GM10847 (cell line): ENCODE measurements around the gene TXNRD1.

ENCODE experiments used
- POLR2A ChIP-seq: IDR thresholded peaks from 2 replicates; pipeline ENCODE4 v1.6.1; 2011; ENCODE audit not compliant: insufficient read length; ENCODE audit errors: extremely low read depth

Gene TXNRD1

DNA sequence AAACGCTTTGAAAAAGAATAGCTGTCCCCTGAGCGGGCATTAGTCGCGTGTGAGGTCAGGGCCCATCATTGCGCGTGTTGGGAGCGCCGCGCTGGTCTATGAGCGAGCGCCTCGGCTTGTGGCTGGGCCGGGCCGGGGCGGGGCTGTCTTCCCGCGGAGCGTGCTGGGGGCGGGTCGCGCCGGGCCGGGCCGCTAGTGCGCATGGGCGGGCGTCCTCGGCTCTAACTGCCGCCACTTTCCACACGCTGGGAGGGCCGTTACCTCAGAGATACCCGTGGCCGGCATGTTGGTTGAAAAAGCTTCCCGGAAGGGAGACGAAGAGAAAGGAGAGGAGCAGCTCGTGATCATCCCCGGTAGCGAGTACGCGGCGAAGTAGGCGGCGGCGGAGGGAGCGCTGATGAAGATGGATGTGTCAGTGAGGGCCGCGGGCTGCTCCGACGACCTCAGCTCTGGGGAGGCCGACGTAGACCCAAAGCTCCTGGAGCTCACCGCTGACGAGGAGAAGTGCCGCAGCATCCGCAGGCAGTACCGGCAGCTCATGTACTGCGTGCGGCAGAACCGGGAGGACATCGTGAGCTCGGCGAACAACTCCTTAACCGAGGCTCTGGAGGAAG lies 88.1 kb downstream of the TXNRD1 start, which contains the start of gene EID3:
Gene EID3 (plus strand): TSS at position 202 of the 614 bp plus-strand sequence. CDS start 196 bp downstream, at position 398.
- no peak for TF ChIP-seq POLR2A

DNA sequence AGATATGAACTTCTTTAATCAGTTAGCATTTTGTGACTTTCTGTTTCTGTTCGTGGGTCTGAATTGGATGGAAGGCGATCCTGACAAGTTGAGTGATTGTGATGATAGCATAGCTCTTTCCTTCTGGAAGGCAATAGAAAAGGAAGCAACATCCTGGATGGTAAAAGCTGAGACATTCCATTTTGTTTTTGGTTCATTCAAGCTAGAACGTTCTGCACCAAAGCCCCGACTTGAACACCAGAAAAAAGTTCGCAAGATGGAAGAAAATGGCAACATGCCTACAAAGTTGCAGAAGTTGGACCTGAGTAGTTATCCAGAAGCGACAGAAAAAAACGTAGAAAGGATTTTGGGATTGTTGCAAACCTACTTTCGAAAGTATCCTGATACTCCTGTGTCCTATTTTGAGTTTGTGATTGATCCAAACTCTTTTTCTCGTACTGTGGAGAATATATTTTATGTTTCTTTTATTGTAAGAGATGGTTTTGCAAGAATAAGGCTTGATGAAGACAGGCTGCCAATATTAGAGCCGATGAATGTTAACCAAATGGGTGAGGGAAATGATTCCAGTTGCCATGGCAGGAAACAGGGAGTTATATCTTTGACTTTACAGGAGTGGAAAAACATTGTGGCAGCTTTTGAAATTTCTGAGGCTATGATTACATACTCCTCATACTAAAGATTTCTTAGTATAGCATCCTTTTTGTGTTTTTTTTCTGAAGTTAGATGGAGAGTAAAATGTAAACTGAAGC lies 88.9 kb downstream of the TXNRD1 start:
- TF ChIP-seq POLR2A: no peak

DNA sequence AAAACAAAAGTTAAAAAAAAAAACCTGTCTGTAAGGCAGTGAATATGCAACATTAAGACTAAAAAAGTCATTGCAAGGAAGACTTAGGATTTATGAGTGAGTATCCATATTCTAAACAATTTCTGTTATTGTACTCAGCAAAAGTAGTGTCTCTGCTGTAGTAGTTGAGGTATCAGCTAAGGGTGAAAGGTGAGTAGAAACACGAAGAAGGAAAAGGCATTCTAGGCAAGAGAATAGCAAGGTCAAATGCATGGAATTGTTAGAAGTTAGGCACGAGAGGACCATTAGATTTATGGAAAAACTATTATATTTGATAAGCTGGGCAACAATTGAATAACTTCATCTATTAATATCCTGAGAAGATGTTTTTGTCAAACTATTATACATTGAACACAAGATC lies 89.8 kb downstream of the TXNRD1 start:
- no peak for TF ChIP-seq POLR2A

DNA sequence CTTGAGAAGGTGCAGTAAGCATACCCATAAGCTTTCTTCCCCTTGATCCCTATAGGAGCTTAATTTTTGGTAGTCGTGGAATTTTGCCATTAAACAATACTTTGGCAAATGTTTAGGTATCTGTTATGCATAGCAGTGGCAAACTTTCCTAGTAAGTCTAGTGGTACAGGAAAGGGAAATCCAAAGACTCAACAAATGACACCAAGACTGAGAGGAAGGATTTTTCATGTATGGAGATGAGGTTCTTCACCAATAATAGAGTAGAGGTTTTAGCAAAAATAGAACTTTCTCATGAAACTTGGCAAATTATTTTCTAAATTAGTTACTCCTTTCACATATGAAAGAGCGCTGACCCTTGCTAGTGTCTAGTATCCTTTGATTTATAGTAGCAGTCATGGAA lies 90.8 kb downstream of the TXNRD1 start:
- TF ChIP-seq POLR2A: no peak

DNA sequence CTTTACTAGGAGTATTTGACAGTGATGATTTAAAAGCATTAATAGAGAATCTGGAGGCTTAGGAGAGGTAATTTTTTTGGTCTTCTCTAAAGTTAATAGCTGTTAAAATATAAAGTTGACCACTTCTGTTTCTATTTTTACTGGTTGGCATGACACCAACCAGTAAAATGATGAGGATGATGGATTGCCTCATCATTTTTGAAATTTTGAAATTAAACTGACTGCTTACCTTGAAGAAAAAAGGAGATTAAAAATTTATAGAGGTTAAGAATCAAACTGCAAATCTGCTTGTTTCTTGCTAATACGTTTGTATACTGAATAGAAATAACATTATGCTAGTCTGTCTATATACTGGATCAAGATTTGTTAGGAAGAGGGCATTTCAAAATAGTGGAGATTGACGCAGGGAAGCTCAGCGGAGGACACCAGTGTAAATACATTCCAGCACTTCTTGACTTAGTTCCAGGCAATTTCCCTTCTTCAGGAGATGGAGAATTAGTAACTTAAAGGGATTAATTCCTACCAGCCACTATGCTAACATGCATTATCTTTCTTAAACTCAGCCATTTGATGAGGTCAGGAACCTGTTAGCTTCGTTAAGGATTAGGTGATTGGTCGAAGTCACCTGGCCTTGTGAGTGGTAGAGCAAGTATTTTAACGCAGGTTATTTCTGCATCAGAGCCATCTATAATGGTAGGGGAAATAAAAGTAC lies 91.5 kb downstream of the TXNRD1 start:
- TF ChIP-seq POLR2A: no peak

DNA sequence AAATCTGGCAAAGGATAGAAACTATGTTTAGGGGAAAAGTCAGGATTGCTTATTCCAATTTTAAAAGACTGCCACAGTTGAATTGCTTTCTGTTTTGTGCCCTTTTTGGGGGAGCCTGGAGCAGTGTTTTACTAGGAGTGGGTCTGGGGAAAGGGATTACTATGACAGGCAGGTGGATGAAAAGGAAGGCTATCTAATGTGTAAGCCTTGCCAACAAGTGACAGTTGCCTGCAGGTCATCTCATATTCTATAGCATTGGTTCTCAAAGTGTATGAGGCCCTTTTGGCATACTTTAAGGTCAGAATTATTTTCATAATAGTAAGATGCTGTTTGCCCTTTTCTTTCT lies 92.0 kb downstream of the TXNRD1 start:
- TF ChIP-seq POLR2A: no peak

DNA sequence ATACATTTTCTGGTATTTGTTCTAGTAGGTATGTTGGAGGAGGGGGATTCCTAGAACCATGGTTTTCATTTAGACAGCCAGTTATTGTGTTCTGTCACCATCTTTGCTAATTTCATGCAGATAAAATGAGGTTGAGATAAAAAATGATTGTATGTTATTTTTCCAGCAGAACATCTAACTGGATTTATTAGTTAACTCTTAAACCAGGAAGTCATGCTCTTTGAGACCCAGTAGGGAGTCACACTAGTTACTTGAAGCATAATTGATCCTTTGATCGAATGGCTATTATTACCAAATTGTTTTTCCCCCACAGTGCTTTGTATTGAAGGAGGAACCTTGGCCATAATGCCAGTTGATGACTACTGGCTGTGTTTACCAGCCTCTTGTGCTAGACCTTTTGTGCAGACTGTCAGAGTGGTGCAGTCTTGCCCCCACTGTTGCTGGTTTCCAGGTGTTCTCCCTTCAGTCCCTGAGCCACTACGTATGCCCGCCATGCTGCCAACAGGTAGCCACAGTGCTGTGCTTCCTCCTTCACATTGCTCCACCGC lies 93.9 kb downstream of the TXNRD1 start:
- no peak for TF ChIP-seq POLR2A

DNA sequence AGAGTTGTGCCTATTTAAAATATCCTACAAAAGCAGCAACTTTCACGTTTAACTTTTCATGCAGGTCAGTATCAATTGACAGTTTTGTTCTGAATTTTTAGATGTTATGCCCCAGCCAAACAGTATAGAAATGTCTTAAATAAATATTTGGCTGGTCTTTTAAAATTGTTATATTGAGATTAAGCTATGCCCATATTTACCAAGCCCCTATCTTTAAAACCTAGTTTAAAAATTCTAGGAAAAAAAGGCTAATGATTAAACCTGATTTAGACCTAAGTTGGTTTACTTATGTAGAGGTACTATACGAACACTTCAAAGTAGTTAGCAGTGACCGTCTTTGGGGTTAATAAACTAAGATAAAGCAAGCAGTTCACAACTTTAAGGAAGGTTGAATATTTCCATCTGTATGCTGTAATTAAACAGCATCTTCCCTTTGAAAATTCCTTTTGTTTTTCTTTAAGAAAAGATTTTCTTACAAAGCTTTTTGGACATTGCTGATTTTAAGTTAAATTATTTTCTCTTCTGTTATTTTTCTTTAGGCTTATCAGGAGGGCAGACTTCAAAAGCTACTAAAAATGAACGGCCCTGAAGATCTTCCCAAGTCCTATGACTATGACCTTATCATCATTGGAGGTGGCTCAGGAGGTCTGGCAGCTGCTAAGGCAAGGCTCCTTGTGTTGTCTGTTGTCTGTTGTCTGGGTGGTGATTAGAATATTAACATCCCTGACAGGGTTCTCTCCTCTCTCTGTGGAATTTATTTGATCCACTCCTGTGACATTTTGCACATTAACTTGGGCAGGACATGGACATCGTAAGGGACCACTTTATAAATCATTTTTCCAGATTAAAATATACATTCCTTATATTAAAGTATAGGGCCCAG lies 95.4 kb downstream of the TXNRD1 start:
- no peak for TF ChIP-seq POLR2A

DNA sequence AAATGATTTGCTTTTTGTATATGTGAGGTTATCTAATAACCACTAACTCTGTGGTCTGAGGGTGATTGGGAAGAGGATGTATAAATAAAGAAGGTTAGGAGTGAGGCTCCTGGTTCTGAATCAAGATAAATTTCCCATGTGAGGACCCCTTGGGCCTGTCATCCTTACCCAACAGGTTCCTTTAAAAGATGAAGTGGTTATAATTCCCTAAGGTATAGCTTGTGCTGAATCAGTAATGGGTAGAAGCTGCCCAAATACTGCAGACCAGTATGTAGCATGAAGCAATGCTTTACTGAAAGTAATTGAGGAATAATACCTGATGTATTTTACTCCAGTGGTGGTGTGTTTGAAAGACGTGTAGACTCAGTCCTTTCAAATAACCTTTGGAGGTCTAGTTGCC lies 96.6 kb downstream of the TXNRD1 start:
- no peak for TF ChIP-seq POLR2A

DNA sequence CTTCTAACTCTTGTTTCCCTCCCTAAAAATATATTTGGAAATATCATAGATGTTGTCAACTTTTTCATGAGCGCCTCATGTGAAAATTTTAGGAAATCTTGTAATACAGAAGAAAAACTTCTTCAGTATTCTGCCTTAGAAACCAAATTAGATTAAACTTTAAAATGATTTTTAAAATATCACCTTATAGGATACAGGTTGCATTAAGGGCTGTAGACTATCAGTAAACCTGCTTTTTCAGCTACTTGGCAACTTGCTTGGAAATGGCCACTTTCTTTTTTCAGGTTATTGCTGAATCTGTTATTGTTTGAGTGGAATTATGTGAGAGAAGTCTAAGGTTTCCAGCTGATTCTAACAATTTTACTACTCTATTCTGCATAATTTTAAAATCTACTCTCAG lies 97.1 kb downstream of the TXNRD1 start:
- no peak for TF ChIP-seq POLR2A

DNA sequence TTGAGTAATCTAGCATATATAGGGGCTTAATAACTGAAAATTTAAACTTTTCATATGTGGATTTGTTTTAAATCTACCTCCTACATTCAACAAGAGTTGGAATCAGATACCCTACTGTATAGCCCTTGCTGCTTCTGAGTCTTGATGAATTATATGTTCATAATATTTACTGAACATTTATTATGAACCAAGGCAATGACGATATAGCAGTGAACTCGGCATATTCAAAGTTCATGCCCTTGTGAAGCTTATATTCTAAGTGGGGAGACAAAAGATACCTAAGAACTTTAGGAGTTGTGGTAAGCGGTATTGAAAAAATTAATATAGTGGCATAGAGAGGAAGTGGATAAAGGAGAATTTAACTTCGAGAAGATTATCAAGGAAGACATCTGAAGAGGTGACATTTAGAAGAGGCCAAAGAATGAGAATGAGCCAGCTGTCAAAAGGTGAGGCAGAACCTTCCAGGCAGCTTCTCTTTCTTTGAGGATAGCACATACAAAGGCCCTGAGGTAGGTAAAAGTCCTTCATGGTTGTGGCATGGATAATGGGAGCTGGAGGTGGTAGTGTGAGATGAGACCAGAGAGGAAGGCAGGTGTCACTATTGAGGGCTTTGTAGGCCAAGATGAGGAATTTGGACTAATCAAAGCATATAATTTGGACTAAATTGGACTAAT lies 98.1 kb downstream of the TXNRD1 start:
- no peak for TF ChIP-seq POLR2A

DNA sequence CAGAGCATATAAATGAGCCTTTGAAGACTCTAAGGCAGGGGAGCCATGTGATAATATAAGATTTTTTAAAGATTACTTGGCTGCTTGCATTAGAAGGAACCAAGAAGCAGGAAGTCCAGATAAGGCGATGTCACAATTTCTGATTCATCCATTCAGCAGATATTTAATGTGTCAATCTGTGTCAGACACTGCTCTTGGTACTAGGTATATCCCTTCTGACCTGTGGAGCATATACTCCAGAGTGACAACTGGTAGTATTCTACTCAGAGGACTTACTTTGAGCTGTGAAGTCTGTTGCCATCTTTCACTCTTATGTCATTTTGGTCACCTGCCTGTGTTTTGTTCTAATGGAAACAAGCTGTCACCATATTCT lies 98.6 kb downstream of the TXNRD1 start:
- TF ChIP-seq POLR2A: no peak

DNA sequence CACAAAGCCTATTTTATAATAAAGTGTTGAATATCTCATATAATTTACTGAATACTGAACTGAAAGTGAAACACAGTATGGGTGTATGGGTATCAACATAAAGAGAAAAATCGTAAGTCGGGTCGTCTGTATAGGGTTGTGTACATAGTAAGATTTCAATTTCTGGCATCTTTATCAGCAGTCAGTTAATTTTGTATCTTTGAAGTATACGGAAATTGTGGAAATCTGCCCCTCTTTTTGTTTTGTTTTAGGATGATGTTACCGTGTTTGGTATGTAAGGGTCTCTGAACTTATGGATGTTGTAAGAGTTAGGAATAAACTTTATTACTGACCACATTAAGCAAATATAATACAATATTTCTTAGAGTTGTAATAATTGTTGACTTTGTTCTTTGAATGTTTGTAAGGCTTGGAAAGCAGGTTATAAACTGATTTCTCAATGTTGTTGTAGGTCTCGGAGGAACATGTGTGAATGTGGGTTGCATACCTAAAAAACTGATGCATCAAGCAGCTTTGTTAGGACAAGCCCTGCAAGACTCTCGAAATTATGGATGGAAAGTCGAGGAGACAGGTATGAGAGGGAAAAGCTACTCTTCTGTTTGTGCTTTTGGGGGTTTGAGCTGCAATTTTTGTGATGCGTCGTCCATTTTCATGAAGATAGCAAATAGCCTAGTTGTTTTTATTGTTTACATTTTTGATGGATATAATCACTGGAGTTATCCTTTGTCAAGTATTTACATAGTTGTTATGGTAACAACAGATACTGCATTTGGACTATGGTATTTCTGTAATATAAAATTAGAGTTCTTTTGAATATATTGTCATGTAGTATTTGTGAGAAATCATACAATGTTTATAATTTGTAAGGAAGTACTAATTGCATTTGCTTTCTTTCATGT lies 100.0 kb downstream of the TXNRD1 start:
- no peak for TF ChIP-seq POLR2A

DNA sequence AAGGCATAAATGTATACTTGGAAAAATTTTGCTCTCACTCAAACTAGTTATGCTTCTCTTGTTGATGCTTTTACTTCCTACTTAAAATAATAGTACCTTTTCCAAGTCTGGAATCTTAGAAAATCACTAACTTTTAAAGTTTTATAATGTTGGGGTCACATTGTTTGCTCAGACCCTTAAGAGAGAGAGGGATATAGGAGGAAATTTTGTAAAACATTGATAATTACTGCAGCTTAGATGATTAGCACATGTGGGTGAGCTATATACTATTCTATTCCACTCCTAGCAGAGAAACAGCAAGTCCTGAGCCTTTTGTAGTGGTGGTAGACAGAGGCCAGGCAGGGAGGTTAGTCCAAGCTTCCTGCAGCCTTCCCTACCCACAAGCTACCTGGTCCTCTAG lies 101.4 kb downstream of the TXNRD1 start:
- no peak for TF ChIP-seq POLR2A
